Activated CD4-positive, alpha-beta T cell treated with anti-CD3 and anti-CD28 coated beads, Interleukin-2, amount 50 U/mL, for 48 hours (primary cell): ENCODE data around the gene CENPT.
A peak's percentile ranks its signal among the peaks of the same experiment; 100 is the strongest.
"Not testable (repeated sequence)": the region's sequence is repeated elsewhere in the genome, so short reads cannot be mapped to it uniquely, and the experiment has no call there.

Experiments used
- DNase-seq, 2 experiments: peaks; one replicate each; pipeline ENCODE4 v3.0.0-alpha.2; 2020

Gene CENPT

GRCh38 chr16:67845291-67846062 lies 2.0 kb downstream of the CENPT start:
- no peak for DNase-seq

DNA sequence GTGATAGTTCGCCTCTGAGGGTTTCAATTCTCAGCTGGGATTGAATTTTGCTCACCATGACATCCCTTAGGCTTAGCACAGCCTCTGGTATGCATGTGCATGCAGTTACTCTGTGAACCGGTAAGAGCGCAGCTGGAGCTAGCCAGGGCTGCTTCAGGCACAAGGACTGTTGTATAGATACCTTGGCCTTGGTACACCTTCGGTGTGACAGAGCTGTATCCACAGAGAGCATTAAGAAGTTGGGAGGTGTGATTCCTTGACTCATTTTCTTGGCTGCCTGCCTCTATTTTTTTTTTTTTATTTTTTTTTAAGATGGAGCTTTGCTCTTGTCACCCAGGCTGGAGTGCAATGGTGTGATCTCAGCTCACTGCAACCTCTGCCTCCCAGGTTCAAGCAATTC lies 3.0 kb downstream of the CENPT start:
- DNase-seq, result no peak

DNA sequence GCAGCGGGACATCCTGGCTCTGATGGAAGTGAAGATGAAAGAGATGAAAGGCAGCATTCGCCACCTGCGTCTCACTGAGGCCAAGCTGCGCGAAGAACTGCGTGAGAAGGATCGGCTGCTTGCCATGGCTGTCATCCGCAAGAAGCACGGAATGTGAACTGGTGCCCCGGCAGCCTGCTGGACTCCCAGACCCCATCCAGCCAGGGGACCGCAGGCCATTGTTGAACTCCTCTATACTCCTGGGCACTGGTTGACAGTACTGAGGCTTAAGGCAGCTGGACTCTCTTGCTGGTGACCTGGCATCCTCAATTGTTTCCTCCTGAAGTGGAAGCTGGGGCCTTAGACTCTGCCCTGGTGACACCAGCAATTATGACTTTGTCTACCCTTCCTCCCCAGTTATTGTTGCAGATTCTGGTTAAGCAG lies 4.1 kb downstream of the CENPT start:
- DNase-seq, result no peak

DNA sequence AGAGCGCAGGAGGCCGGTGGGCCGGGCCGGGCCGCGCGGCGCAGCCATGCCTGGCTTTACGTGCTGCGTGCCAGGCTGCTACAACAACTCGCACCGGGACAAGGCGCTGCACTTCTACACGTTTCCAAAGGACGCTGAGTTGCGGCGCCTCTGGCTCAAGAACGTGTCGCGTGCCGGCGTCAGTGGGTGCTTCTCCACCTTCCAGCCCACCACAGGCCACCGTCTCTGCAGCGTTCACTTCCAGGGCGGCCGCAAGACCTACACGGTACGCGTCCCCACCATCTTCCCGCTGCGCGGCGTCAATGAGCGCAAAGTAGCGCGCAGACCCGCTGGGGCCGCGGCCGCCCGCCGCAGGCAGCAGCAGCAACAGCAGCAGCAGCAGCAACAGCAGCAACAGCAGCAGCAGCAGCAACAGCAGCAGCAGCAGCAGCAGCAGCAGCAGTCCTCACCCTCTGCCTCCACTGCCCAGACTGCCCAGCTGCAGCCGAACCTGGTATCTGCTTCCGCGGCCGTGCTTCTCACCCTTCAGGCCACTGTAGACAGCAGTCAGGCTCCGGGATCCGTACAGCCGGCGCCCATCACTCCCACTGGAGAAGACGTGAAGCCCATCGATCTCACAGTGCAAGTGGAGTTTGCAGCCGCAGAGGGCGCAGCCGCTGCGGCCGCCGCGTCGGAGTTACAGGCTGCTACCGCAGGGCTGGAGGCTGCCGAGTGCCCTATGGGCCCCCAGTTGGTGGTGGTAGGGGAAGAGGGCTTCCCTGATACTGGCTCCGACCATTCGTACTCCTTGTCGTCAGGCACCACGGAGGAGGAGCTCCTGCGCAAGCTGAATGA lies 4.8 kb downstream of the CENPT start:
- DNase-seq, result peak; percentile 57 to 67

DNA sequence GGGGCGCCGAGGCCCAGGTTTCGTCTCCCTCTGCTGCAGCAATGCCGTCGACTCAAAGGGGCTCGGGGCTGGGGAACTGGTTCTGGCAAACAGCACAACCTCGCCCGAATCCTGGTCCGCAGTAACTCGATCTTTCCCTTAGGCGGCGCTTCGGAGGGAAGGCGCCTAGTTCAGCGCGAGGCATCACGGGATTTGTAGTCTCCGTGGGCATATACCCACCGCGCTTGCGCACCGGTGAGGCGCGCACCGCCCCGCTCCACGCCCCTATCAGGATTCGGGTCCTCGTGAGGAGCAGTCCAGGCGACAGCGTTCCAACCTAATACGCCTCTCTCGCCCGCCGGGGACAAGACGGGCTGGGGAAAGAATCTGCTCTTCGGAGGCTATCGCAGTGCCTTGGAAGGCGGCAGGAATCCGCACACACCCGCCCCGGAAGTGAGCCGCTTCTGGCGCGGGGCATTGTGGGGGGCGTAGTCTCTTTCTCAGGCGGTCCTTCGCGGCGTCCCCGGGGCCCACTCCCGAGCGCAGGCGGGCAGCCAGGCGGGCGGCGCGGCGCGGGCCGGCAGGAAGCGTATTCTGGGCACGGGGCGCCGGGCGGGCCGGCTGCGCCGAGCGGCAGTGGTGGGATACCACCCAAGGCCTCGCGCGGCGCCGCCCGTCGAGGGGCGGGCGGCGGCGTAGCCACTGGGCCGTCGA lies 5.5 kb downstream of the CENPT start, which contains the start of gene THAP11:
Gene THAP11, plus strand, starts transcription at position 505 of the 693 bp plus-strand sequence. CDS start 235 bp downstream, outside the sequence.
- DNase-seq, result peak; percentile 95 to 96

DNA sequence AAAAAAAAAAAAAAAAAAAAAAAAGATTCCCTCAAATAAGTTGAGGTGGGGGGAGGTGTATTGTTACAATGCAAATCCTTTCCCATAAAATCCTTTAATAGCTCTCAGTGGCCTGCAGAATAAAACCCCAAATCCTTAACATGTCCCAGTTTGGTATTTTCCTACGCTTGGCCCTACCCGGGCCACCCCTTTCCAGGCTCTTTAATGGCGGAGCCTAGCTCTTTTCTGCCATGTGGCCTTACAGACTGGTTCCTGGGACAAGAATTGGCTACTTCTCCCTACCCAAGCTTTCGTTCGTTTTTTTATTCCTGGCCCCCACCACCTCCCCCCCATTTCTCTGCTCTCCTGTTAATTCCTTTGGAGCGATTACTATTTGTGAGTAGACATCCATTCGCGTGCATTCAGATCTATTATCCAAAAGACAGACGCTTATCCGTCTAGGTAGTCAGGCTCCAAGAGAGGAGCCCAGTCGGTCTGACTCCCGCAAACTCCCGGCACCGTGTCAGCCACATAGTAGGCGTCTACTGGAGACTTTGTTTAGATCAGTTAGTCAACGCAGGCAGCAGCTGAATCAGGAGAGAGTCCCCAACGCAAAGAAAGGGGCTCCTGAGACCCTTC lies 6.2 kb downstream of the CENPT start:
- DNase-seq, result no peak

- DNase-seq, result no peak
Observed at GRCh38 chr16:67837811-67838210, 9.7 kb downstream of the CENPT start.

GRCh38 chr16:67837190-67837589 lies 10.3 kb downstream of the CENPT start:
- not testable (repeated sequence) for DNase-seq

DNA sequence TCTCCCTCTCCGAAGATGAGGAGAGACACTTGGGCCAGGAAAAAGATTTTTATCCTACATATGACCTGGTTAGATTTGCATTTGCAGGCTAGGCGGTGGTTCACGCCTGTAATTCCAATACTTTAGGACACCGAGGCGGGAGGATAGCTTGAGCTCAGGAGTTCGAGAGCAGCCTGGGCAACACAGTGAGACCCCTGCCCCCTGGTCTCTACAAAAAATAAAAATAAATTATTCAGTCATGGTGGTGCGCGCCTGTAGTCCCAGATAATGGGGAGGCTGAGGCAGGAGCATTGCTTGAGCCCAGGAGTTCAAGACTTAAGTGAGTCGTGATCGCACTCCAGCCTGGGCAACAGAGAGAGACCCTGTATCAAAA lies 13.3 kb downstream of the CENPT start:
- peak in 1 of 2 experiments; percentile 10 for DNase-seq

- DNase-seq, result peak; percentile 95 to 96
Observed at GRCh38 chr16:67833415-67834241, 13.9 kb downstream of the CENPT start.

- DNase-seq, result peak in 1 of 2 experiments; percentile 17
Observed at GRCh38 chr16:67833030-67833414, 14.5 kb downstream of the CENPT start.

GRCh38 chr16:67828651-67829050 lies 18.8 kb downstream of the CENPT start:
- DNase-seq, result no peak

GRCh38 chr16:67825906-67826305 lies 21.6 kb downstream of the CENPT start:
- no peak for DNase-seq

- DNase-seq, result no peak
Observed at GRCh38 chr16:67825119-67825518, 22.4 kb downstream of the CENPT start.

- DNase-seq, result no peak
Observed at GRCh38 chr16:67822511-67822910, 25.0 kb downstream of the CENPT start.

GRCh38 chr16:67820608-67821259 lies 26.8 kb downstream of the CENPT start:
- no peak for DNase-seq

GRCh38 chr16:67814567-67814966 lies 32.9 kb downstream of the CENPT start:
- no peak for DNase-seq

- DNase-seq, result no peak
Observed at GRCh38 chr16:67811899-67812298, 35.6 kb downstream of the CENPT start.

- DNase-seq, result no peak
Observed at GRCh38 chr16:67807148-67807682, 40.3 kb downstream of the CENPT start.

DNA sequence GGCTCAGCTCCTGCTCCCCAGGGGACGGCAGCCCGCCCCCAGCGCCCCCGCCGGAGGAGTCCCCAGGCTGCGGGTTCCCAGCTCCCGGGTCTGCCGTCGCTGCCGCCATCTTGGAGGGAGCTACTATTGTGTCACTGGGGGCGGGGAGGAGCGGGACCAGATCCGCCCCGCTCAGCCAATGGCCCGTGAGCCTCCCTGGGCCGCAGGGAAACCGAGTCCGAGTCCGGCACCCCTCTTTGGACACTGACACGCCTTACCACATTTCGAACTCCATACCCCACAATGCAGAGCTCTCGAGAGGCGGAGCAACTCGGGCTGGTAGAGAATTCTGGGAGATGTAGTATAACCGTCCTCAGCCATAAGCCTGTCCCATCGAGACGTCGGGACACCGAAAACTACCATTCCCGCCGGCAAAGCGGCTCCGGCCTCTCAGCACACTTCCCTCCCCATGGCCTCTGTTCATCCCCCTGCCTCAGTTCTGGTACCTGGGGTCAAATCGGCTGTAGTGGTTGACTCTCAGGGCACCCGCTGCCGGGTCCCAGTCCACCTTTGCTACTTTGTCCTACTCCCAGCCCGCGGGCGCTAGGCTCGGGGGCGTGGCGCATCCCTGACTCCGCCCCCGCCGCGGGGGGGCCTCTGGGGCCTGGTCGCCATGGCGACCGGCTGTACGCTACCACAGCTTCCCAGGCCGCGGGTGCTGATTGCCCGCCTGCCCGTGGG lies 40.9 kb downstream of the CENPT start, which contains the start of the genes RANBP10 and TSNAXIP1:
Gene RANBP10, minus strand, starts transcription at position 133 of the 720 bp plus-strand sequence. Its CDS starts 24 bp downstream, at position 109.
Gene TSNAXIP1, plus strand, starts transcription at position 462 of the 720 bp plus-strand sequence. CDS start 261 bp downstream, outside the sequence.
- peak; percentile 94 to 97 for DNase-seq
